Omental fat pad (tissue), 4 donors: ENCODE data around the gene COL9A3. TPM values are rescaled to one million over a fixed set of nuclear protein-coding genes. Genes with fewer than 3 reads are reported as not detected.

ENCODE experiments used
- ATAC-seq: fragments of 150-250 bp; one replicate; pipeline ENCODE4 v1.9.1; 2016; ENCODE audit warnings: mild to moderate bottlenecking, moderate library complexity; ENCODE audit not compliant: low FRiP score
- DNase-seq: peaks from one replicate; pipeline ENCODE4 v3.0.0-alpha.2; 2019; ENCODE audit warnings: low spot score
- CTCF ChIP-seq, 3 donors: fragments of 450-650 bp; IDR thresholded peaks; one replicate each; pipeline ENCODE4 v1.5.1; 2016 to 2017; ENCODE audit warnings: antibody characterized with exemption in 3 of 3, mild to moderate bottlenecking in 3 of 3, moderate library complexity in 2 of 3
- total RNA-seq, 4 donors: library from RNA; depleted of rRNA; stranded (reverse); fragments of >200 nt; gene quantifications; one replicate each; pipeline ENCODE4 v1.1.0, GENCODE V29; 2016

The COL9A3 gene
- total RNA-seq, 4 donors from 2014 or later, result 2.3 to 6.3 (median 3.6) TPM

- ATAC-seq (peak; percentile 31), DNase-seq (no peak)
- no peak for TF ChIP-seq CTCF (IDR thresholded peaks at IDR 0.05)
Observed at GRCh38 chr20:62860924-62861691, 44.3 kb downstream of the COL9A3 start.

DNA sequence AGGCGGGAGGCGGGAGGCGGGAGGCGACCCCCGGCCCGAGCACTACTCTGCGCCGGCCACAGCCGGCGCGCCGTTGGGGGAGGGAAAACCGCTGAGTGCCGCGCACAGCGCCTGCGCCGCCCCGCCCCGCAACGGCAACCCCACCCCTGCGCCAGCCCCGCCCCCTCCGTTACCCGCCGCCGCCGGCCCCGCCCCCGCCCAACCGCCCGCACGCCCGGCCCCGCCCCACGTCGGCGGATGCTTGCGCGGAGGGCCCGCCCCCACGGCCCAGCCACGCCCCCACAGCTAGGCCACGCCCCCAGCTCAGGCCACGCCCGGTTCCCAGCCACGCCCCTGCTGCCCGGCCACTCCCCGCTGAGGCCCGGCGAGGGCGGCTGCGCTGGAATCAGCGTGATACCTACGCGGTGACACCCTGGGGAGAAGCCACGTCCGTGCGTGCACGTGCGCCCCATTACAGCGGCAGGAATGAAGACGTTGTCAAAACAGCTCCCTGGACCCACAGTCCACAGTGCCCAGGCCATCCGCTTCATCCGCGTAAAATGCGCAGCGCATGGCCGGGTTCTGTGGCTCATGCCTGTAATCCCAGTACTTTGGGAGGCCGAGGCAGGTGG is 45.0 kb downstream of the COL9A3 start, which contains the start of gene TCFL5:
Gene TCFL5, minus strand, starts transcription at position 97 of the 611 bp plus-strand sequence. CDS start 152 bp downstream, outside the sequence.
- TF ChIP-seq CTCF (IDR thresholded peaks at IDR 0.05), result no peak
- ATAC-seq (peak; percentile 92), DNase-seq (peak; percentile 93)

GRCh38 chr20:62864207-62864606 is 47.4 kb downstream of the COL9A3 start:
- DNase-seq (no peak), ATAC-seq (no peak)
- no peak for TF ChIP-seq CTCF (IDR thresholded peaks at IDR 0.05)

- DNase-seq (no peak), ATAC-seq (no peak)
- TF ChIP-seq CTCF (IDR thresholded peaks at IDR 0.05), result no peak
Observed at GRCh38 chr20:62872184-62872847, 55.5 kb downstream of the COL9A3 start.

GRCh38 chr20:62872862-62873261 is 56.0 kb downstream of the COL9A3 start:
- DNase-seq, result no peak
- no peak for TF ChIP-seq CTCF (IDR thresholded peaks at IDR 0.05)
- no peak for ATAC-seq

GRCh38 chr20:62873280-62873679 is 56.4 kb downstream of the COL9A3 start:
- DNase-seq (no peak), ATAC-seq (no peak)
- TF ChIP-seq CTCF (IDR thresholded peaks at IDR 0.05), result no peak
